Inferior parietal cortex (tissue), 1 donor: Measurements from ENCODE around the gene AFF1.

Experiments
- DNase-seq: peaks from one replicate; pipeline ENCODE4 v3.0.0-alpha.2; 2016; ENCODE audit errors: extremely low spot score

Gene AFF1

DNA sequence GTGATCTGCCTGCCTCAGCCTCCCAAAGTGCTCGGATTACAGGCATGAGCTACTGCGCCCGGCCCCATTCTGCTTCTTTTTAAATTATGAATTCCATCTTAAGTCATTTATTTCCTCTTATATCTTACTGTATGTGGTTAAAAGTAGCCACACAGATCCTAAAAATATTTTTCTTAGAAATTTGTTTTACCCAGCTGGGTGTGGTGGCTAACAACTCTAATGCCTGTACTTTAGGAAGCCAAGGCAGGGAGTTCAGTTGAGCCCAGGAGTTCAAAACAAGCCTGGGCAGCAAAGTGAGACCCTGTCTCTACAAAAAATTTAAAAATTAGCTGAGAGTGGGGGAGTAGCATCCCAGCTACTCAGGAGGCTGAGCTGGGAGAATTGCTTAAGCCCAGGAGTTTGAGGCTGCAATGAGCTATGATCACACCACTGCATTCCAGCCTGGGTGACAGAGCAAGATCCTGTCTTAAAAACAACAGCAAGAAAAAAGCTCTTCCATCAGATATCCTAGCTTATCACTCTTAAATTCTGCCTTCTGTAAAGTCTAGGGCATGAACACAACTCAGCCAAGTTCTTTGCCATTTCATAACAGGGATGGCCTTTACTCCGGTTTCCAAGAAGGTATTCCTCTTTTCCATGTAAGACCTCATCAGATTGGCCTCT lies 15.1 kb upstream of the AFF1 start:
- no peak for DNase-seq

DNA sequence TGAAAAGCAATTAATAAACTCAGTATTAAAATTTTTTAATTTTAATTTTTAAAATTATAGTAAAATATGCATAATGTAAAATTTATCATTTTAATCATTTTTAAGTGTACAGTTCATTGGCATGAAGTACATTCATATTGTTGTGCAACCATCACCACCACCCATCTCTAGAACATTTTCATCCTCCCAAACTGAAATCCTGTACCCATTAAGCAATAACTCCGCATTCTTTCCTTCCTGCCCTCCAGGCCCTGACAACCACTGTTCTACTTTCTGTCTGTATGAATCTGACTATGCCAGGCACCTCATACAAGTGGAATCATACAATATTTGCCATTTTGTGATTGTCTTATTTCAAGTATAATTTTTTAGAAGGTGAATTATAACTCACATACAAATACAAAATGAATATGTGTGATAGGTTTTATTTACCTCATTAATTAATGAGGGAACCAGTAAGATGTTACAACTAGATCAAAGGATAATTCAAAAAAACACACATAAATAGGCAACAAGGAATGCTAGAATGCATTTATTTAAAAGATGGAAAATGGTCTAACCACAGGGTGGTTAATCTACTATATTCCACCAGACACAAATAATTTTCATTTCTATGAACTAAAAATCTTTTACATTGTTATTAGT lies 13.1 kb upstream of the AFF1 start:
- DNase-seq, result no peak

DNA sequence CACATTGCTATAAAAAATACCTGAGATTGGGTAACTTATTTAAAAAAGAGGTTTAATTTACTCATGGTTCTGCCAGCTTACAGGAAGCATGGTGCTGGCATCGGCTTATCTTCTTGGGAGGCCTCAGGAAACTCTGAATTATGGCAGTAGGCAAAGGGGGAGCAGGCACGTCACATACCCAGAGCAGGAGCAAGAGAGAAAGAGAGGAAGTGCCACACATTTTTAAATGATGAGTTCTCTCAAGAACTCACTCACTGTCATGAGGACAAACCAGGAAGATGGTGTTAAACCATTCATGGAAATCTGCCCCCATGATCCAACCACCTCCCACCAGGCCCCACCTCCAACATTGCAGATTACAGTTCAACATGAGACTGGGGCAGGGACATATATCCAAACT lies 10.0 kb upstream of the AFF1 start:
- DNase-seq, result no peak

DNA sequence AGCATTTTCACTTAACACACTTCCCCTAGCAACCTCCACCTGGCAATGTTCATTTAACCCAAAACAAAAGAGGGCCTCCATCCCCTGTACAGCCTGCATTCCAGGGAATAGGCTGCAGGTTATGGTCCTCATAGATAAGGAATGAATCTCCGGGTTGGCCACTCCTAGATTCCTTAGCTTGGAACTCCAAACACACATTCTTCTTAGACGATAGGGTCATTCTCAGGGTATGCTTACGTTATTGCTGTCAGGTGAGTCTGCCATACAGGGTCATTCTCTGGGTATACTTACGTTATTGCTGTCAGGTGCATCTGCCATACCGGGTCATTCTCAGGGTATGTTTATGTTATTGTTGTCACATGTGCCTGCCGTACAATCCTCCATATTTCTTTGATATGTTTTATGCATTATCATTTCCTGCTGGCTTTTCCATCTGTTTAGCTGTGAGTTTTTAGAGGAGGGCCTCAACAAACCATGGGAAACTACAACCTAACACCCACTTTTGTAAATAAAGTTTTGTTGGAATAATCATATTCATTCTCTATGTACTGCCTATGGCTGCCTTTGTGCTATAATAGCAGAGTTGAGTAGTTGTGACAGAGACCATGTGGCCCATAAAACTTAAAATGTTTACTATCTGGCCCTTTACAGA lies 8.2 kb upstream of the AFF1 start:
- DNase-seq, result no peak

DNA sequence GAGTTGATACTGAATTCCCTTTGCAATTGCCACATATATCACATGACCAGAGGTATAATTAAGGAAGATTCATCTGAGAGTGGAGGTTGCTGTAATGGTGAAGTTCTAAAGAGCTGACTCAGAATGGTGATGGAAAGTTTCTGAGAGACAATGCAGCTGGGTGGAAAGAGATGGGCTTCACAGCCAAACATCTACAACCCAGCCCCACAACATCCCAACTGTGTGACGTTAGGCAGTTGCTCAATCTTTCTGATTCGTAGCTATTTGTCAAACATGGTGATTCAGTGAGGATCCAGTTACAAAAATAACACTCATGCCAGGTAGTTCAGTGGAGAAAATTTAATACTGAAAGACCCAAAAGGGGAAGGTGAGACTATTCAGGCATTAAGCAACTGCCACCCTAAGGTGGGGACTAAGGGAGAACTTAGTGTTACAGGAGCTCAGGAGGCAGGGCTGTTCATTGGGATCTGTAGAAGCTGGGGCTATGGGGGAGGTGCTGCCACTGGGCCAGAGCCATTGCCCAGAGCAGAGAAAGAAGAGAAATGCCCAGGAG lies 6.9 kb upstream of the AFF1 start:
- DNase-seq, result no peak

DNA sequence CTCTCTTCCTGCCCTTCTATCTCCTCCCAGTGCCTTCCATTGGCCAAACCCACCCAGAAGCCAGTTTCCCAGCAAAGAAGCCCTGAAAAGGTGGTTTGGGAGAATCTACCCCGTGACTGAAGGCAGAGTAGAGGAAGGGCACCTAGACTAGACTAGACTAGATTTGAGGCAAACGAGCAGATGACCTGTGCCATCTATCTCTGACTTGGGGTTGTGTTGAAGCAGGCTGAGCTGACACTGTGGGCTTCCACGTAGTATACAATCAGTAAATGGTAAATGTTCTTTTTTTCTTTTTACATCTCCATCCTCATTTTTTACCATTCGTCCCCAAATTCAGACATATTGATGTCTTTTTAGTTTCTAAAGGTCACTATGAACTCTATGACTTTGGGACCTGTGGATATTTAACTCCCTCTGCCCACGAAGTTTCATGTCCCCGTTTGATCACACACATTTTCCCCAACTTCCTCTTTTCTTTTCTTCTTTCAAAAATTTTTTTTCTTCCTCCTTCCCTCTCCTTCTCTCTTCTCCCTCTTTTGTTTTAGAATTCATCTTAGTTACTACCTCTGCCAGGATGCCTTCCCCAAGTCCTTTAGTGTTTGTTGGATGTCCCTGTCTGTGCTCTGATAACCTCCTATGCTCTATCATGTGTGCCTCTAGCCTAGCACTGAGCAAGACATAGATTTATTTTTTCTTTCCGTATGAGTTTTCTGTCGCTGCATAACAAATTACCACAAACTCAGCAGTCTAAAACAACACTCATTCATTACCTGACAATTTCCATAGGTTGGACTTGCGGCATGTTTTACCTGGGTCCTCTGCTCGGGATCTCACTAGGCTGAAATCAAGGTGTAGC lies 6.2 kb upstream of the AFF1 start:
- no peak for DNase-seq

DNA sequence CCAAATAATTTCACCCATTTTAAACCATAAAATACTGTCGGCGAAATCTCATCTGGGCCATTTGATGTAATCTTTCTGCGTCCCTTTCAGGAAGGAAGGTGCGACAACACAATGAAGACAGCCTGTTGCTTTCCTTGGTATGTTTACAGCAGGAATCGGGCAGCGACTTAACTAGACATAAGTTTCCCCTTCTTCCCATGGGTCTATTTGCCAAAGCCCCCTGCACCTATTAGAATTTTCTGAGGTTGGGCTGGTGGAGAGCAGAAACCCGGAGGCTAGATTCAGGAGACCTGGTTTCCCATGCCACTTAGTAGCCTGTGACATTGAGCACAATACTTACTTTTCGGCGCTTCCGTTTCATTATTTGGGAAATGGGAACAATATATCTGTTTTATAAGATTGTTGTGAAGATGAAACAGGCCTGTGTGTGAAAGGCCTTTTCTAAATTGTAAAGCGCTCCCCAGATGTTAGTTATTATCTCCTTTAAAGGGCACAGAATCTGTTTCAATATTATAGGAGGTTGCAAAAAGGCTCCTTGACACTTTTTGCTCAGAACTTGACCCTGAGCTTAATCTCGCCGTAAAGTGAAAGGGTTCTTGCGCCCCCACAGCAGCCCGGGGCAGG lies 552 bp upstream of the AFF1 start:
- no peak for DNase-seq

DNA sequence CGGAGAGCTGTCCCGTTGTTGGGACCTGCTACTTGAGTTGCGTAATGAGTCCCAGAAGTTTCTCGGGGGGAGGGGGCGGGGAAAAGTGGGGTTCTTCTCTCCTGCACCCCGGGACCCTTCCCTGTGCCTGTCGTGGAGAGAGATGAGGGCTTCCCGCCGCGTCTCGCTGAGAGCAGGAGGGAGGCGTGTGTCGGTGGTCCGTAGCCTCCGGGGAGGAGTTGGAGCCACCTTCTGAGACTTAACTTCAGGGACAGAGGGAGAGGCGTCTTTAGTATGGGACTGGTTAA lies 698 bp downstream of the AFF1 start:
- no peak for DNase-seq

DNA sequence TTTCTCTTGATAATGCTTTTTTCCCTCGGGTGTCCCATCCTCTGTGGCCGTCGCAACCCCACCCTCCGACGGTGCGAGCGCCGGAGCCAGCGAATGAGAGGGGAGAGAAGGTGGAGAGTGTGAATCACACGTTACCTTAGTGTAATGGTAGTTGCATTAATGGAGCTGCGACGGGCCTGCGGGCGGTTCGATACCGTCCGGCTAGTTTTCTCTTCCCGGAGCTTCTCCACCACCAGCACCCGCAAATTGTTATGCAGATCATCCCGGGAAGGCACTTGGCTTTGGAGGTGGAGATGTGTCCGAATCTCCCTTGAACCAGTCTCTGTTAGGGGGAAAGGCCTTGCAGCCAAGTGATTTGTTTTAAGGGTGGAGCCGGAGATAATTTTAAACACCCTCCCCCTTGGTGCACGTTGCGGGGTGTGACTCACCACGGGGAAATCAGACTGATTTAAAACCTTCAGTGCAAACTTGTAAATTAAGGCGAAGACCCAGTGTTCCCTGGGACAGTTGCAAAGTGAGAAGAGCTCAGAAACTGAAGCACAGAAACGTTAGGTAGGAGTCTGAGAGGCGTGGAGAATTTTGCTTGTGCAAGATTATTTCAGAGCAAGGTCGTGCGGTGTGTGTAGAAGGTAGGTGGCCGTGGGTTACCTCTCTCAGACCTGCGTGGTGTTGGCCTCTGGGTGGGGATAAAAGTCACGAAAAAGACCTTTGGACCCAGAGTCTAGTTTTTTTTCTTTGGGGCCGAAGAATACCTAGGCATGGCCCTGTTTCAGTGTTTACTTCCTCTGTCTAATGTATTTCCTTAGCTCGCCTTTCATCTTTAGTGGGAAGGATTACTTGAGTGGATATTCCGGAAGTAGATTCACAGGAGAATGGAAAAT lies 1.3 kb downstream of the AFF1 start:
- DNase-seq, result peak; percentile 60

DNA sequence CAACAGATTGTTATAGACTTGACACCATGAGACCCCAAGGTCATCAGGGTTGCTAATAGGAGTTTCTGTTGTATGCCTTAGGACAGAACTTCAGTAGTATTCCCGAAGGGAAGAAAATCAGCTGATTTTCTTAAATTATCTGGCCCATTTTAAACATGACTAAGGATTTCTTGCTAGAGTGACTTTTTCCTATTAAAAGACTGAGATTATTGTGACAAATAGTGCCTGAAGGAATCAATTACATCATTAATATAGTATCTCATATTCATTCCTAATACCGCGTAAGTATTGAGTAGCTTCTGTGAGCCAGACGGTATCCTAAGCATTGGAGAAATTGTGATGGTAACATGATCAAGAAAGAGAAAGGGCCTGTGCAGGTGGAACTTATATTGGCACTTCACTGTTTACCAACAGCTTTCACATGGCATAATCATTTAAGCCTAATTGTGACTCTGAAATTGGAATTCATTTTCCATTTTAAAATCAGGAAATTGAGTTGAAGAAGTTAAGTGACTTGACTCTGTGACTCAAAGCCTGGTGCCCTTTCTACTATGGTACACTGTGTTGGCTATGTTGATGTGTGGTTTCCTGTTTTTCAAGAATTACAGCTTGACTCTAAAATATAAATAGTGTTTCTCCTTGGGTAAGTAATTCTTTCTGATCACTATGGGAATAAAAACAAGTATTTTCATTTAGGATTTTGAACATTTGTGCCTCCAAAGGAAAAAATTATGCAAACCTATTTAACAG lies 4.1 kb downstream of the AFF1 start:
- DNase-seq, result no peak

DNA sequence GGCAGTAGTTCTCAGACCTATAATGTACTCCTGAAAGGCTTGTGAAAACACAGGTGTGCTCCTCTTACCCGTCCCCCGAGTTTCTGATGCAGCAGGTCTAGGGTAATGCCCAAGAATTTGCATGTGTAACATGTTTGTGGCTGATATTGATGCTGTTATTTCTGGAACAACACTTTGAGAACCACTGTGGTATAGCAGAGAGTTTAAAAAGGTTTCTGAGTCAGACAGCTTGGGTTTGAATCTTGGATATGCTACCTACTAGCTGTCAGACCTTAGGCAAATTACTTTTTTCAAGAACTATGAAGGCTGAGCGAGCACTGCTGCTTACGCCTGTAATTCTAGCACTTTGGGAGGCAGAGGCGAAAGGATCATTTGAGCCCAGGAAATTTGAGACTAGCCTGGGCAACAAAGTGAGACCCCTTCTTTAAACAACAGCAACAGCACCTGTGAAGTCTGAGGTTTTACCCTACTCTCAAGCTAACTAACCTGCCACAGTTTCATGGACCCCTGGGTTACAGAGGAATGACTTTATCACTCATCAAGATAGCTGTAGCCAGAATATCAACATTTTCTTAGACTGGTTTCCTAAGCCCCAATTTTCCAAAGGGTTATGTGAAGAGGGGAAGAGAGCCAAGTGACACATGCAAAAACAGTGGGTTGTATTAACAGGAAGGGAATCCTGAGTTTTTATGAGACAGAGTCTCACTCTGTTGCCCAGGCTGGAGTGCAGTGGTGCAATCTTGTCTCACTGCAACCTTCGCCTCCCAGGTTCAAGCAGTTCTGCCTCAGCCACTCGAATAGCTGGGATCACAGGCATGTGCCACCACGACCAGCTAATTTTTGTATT lies 5.1 kb downstream of the AFF1 start:
- no peak for DNase-seq

DNA sequence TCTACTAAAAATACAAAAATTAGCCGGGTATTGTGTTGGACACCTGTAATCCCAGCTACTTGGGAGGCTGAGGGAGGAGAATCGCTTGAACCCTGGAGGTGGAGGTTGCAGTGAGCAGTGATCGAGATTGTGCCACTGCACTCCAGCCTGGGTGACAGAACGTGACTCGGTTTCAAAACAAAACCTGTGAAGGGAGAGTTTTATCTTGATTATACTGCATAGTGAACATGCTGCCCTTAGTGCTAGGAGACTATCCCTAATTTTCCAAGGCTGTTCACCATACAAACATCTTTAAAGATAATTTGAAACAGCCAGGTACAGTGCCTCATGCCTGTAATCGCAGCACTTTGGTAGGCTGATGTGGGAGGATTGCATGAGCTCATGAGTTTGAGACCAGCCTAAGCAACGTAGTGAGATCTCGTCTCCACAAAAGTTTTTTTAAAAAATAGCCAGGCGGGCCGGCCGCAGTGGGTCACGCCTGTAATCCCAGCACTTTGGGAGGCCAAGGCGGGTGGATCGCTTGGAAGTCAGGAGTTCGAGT lies 6.2 kb downstream of the AFF1 start:
- no peak for DNase-seq

DNA sequence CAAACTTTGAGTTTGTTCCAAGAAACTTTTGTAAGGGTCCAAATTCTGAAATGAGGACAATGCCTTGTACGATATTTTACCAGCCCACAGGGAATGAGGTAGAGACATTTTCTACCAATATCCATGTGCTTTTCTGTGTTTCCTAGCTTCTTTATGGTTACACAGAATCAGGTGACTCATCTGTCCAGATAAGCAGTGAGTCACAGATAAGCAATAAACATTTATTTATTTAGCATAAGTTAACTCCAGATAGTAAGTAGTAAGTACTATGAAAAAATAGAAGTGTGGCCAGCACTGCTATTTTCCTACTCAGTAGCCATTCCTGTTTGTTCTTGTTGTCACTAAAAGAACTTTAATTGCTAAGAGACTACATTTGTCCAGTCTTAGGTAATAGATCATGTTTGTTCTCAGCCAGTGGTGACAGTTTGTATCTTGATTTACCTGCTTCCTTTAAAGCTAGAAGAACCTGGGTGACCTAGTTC lies 7.4 kb downstream of the AFF1 start:
- DNase-seq, result no peak

DNA sequence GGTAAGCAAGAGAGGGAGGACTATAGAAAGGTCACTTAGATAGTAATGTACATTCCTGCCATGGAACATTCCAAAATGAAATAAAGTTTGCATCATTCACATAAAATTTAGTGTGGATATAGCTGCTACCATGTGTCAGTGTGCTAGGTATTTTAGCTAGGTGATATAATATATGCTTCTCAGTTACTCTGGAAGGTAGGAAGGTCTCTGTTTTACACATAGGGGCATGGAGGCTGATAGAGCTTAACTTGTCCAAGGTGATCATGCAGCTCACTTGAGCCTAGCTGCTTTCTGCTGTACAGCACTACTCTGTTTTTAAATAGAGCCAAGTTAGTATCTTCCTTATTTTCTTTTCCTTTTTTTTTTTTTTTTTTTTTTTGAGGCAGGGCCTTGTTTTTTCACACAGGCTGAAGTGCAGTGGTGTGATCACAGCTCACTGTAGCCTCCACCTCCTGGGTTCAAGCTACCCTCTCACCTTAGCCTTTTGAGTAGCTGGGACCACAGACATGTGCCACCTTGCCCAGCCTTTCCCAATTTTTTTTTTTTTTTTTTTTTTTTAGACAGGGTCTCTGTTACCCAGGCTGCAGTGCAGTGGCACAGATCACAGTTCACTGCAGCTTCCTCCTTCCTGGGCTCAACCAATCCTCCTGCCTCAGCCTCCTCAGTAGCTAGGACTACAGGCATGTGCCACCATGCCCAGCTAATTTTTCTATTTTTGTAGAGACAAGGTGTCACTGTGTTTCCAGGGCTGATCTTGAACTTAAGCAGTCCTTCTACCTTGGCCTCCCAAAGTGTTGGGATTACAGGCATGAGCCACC lies 10.4 kb downstream of the AFF1 start:
- DNase-seq, result no peak

DNA sequence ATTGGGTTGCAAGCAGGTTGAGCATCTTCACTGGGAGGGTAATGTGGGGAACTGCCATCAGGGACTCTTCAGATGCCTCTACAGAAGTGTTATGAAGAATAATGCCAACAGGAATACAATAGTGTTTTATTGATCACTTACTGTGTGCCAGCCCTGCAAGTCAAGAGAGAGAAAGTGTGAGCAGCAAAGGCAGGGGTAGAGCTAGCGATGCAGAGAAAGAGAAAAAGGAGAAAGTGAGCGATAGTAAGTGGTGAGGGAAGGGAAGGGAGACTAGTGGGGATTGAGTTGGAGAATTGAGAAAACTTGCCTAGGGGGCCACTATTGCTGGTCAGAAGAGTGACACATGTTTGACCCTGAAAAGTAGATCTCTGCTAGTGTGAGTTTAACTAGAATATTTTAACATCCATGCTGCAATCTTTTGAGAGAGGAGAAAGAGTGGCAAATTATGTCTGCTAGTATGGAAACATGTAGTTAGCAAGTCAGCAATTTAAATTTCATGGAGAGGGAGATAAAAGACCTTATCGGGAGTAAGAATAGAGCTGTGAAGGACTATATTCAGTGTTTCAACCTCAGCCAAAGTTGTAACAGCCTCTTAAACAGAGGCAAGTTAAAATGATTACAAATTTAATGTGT lies 12.2 kb downstream of the AFF1 start:
- DNase-seq, result no peak

DNA sequence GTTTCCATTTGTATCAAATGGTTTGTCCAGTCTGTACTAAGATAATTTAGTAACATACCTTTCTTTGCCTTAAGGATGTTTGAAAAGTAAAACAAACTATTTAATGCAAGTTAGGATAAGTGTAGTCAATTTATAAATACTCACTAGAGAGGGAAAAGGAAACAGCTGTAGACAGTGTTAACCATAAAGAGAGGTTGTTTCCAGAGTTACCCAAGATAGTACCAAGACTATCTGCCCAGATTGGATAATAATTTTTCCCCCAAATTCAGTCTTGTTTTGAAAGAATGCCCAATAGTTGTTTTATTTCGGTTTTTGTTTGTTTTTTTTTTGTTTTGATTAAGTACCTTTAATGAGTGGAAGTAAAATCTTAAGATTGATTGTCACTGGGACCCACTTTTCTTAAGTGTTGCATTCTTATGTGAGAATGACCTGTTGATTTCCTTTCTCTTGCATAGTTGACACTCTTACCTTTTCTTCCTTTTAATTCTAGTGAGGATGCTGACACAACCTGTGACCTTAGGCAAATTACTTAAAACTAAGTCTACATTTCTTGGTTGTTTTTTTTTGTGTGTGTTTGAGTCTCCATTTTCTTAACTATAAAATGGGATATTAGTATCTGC lies 12.8 kb downstream of the AFF1 start:
- no peak for DNase-seq

DNA sequence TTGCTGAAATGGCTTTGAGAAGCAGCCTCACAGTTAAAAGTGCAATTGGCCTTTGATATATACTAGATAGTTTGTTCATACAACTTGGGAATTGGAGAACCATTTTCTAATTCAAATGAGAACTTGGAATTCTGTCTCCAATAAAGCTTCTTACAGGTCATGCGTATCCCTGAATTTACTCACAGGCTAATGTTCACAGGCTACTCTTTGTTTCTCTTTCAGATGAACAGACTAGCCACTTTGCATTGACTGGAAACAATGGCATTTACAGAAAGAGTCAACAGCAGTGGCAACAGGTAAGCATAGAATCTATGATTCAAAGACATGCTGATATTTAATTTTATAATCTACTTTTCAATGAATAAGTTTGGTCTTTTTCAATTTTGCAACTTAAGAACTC lies 13.5 kb downstream of the AFF1 start:
- no peak for DNase-seq
